ENCODE measurements around the gene TMEM209.

Gene TMEM209

DNA sequence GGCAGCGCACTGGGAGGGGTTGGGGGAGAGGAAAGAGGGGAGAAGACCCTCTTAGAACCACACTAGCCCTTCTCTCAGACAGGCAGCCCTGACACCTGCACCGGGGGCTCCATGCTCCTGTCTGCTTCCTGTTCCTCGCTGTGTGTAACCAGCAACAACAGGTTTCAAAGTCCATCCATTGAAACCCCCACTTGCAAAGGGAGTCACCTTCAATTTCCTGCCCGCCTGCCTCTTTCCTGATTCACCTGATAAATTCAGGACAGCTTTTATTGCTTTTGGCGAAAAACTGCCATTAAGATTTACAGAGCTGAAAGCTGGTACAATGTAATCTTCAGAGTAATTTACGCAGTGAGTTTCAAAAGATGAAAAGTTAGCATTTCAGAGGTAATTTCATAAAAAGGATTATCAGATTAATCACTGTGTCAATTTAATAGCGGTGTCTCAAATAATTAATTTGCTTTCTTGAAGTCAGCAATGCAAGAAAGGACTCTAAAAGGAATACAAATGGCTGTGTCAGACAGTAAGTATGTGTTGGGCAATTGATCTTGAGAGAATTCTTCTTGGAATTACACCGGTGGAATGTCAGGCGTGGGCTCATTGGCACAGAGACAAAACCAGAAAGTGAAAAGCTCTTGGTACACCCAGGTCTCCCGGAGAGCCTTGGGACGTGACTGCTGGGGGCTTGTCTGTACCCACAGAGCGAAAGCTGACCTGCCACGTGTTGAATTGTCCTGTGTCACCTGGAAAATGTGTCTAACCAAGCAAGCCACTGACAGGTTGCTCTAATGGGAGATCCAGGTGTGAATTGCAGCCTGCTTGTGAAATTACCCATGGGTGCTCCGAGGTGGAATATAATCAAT lies 60.7 kb downstream of the TMEM209 start:
- ATAC-seq (no peak), DNase-seq (ENCODE audit: low spot score in 2 of 2) (peak in 1 of 2 donors; percentile 37)
- Mint-ChIP-seq H3K27ac (no peak overlapping the region), H3K4me3 (no peak overlapping the region), H3K9me3 (no peaks in the 10 kb centered on the region), H3K36me3 (peaks cover 2% of the 10 kb centered on the region), H3K4me1 (peaks cover 7% of the 10 kb centered on the region)

DNA sequence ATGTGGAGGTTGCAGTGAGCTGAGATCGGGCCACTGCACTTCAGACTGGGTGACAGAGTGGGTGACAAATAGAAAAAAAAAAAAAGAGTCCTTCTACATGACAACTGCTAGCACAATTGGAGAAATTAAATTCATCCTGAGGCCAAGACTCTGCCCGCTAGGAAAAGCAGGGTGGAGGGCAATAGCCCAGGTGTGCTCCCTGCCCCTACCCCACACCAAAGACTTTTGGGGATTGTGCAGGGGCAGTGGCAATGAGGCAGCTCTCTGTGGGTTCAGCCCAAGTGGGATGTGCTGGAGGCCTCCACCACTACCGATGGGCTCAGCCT lies 61.3 kb downstream of the TMEM209 start:
- Mint-ChIP-seq H3K9me3 (no peaks in the 10 kb centered on the region), H3K27ac (no peak overlapping the region), H3K36me3 (peaks cover 8% of the 10 kb centered on the region), H3K4me3 (no peak overlapping the region), H3K4me1 (peaks cover 7% of the 10 kb centered on the region)
- DNase-seq (ENCODE audit: low spot score in 2 of 2) (no peak), ATAC-seq (no peak)

DNA sequence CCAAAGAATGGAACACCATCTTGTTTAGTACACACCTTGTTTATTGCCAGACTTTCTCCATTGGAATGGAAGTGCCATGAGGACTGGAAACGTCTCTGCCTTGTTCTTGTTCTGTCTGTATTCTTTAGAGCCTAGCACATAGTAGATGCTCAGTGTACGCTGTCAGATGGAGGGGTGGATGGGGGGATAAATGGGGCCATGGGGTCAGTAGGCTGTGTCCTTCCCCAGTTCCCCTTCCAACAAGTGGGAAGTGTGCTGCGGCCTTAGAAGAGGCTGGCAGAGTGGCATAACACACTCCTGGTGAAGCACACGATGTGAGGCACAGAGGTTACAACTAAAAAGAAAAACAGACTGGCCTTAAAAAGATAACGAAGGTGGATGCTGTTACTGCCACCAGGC lies 61.9 kb downstream of the TMEM209 start:
- Mint-ChIP-seq H3K36me3 (peaks cover 14% of the 10 kb centered on the region), H3K4me1 (peaks cover 7% of the 10 kb centered on the region), H3K27ac (no peak overlapping the region), H3K9me3 (no peaks in the 10 kb centered on the region), H3K4me3 (no peak overlapping the region)
- ATAC-seq (no peak), DNase-seq (ENCODE audit: low spot score in 2 of 2) (peak in 1 of 2 donors; percentile 32)

- H3K9me3 Mint-ChIP-seq: no peaks in the 10 kb centered on the region
- no peak for ATAC-seq
- peaks cover 19% of the 10 kb centered on the region for H3K36me3 Mint-ChIP-seq
- no peak overlapping the region for H3K4me3 Mint-ChIP-seq
- no peak overlapping the region for H3K27ac Mint-ChIP-seq
- H3K4me1 Mint-ChIP-seq: peaks cover 7% of the 10 kb centered on the region
- DNase-seq (ENCODE audit: low spot score in 2 of 2): peak in 1 of 2 donors; percentile 47
Observed at GRCh38 chr7:130142654-130143333, 62.4 kb downstream of the TMEM209 start.

- DNase-seq (ENCODE audit: low spot score in 2 of 2) (no peak), ATAC-seq (no peak)
- peak overlapping the region; percentile 39 for H3K4me3 Mint-ChIP-seq
- H3K27ac Mint-ChIP-seq: no peak overlapping the region
- peaks cover 7% of the 10 kb centered on the region for H3K4me1 Mint-ChIP-seq
- no peaks in the 10 kb centered on the region for H3K9me3 Mint-ChIP-seq
- peaks cover 19% of the 10 kb centered on the region for H3K36me3 Mint-ChIP-seq
Observed at GRCh38 chr7:130141884-130142653, 63.1 kb downstream of the TMEM209 start.

DNA sequence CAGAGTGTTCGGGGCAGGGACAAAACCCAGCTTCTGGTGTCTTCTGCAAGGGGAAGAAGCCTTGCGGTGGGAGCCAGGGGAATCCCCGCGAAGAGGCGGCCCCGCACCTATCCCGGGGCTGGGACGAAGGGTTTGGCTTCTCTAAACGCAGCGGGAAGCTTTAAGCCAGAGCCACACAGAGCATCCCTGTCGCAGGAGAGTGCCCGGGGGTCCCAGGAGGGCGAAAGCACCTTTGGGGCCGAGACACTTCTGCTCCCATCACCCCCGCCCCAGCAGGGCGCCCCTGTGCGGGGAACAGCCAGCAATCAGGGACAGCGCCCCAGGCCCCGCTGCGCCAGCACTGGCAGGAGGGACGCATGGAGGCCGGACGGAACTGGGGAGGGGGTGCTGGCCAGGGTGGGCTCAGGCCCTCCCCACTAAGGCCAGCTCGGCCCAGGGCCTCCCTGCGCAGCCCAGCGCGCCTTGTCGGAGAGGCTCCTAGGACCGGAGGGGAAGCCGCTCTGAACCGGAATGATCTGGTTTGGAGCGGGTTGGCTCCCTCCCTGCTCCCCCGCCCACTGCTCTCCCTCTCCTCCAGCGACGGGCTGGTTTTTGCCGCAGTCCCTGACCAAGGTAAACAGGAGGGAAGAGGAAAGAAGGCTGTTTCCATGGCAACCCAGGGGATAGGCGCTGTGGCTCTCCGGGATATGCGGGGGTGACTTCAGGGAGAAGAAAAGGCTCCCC lies 63.9 kb downstream of the TMEM209 start:
- Mint-ChIP-seq H3K27ac (no peak overlapping the region), H3K9me3 (no peaks in the 10 kb centered on the region), H3K36me3 (peaks cover 20% of the 10 kb centered on the region), H3K4me1 (peaks cover 11% of the 10 kb centered on the region), H3K4me3 (peak overlapping the region; percentile 39)
- ATAC-seq (peak; percentile 29), DNase-seq (ENCODE audit: low spot score in 2 of 2) (no peak)

DNA sequence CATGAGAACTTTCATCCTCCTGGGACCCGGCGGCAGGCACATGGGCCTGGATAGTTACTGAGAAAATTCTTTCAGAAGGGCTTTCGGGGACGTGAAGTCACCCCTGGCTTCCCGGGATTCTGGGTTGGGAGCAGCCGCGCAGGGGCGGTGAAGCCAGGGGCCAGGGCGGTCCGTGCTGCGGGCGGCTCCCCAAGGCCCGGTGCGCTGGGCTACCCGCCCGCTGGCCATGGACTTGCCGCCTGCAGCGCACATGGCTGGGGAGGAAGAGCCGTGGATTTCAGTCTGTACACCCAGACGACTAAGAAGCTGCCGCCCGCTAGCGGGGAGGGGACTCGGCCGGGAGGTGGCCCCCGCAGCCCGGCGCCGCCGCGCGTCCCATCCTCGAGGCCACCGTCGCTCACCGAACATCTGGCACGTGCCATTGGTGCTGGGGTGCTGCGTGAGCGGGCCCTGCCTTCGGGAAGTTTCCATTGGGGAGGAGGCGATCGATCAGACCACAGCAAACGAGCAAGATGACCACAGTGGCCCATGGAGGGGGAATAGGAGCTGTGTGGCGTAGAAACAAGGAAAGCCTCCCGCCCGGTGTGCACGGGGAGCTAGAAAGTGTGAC lies 64.5 kb downstream of the TMEM209 start:
- no peak overlapping the region for H3K27ac Mint-ChIP-seq
- DNase-seq (ENCODE audit: low spot score in 2 of 2): no peak
- H3K4me3 Mint-ChIP-seq: peak overlapping the region; percentile 39
- ATAC-seq: no peak
- H3K4me1 Mint-ChIP-seq: peaks cover 13% of the 10 kb centered on the region
- peaks cover 26% of the 10 kb centered on the region for H3K36me3 Mint-ChIP-seq
- H3K9me3 Mint-ChIP-seq: no peaks in the 10 kb centered on the region

- no peak for ATAC-seq
- Mint-ChIP-seq H3K27ac (no peak overlapping the region), H3K4me3 (no peak overlapping the region), H3K4me1 (peaks cover 14% of the 10 kb centered on the region), H3K9me3 (no peaks in the 10 kb centered on the region), H3K36me3 (peaks cover 37% of the 10 kb centered on the region)
- no peak for DNase-seq (ENCODE audit: low spot score in 2 of 2)
Observed at GRCh38 chr7:130139193-130139960, 65.8 kb downstream of the TMEM209 start.

GRCh38 chr7:130137207-130137606 lies 68.0 kb downstream of the TMEM209 start:
- DNase-seq (ENCODE audit: low spot score in 2 of 2) (no peak), ATAC-seq (no peak)
- Mint-ChIP-seq H3K27ac (no peak overlapping the region), H3K9me3 (no peaks in the 10 kb centered on the region), H3K4me1 (peaks cover 14% of the 10 kb centered on the region), H3K36me3 (peaks cover 47% of the 10 kb centered on the region), H3K4me3 (no peak overlapping the region)

- no peak for ATAC-seq
- Mint-ChIP-seq H3K4me3 (no peak overlapping the region), H3K4me1 (peaks cover 14% of the 10 kb centered on the region), H3K27ac (no peak overlapping the region), H3K9me3 (no peaks in the 10 kb centered on the region), H3K36me3 (peaks cover 47% of the 10 kb centered on the region)
- no peak for DNase-seq (ENCODE audit: low spot score in 2 of 2)
Observed at GRCh38 chr7:130136579-130137167, 68.5 kb downstream of the TMEM209 start.

DNA sequence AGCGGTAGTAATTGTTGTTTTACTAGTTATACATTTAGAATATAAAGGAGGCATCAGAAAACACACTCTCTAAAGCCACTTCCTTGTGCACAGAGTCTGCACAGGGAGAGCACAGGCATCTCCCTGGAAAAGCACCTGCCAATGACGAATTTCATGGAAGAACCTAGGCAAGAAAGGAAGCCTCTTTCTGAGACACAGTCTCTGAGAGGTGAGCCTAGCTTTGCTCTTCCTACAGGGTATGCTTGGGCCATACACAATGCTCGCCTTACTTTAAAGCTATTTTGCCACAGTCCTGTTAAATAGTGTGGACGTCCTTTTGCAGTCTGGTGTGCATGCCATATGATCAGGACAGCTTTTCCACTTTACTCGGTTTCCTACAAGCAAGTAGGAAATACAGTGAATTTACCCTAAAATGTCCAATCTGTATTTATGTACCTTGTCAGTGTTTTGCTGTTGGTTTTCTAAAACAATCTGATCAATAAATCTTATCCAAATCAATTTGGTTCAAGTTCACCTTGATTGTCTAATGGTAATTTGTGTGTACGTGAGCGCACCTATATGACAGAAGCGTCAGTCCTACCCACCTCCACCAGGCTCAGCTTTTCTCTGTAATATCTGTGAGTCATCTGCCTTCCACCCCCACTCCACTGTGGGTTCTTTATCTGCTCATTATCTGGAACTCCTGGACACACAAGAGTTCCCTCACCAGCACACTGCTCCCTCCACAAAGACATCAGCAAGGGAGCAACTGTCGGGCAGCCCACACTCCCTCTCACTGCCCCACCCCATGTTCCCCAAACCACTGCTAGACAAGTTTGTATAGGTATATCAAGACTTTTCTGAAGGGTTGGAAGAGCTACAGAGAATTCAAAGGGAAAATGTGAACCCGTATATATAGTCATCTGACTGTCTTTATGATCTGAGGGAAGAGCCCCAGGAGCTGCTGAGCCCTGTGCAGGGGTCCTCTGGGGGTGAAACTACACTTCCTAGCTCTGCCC lies 69.7 kb downstream of the TMEM209 start:
- Mint-ChIP-seq H3K27ac (peak overlapping the region; percentile 59), H3K4me3 (no peak overlapping the region), H3K36me3 (peaks cover 59% of the 10 kb centered on the region), H3K4me1 (peaks cover 14% of the 10 kb centered on the region), H3K9me3 (no peaks in the 10 kb centered on the region)
- DNase-seq (ENCODE audit: low spot score in 2 of 2): no peak
- peak; percentile 61 for ATAC-seq

GRCh38 chr7:130134726-130135125 lies 70.5 kb downstream of the TMEM209 start:
- no peak overlapping the region for H3K4me3 Mint-ChIP-seq
- no peaks in the 10 kb centered on the region for H3K9me3 Mint-ChIP-seq
- H3K27ac Mint-ChIP-seq: no peak overlapping the region
- DNase-seq (ENCODE audit: low spot score in 2 of 2) (no peak), ATAC-seq (no peak)
- H3K36me3 Mint-ChIP-seq: peaks cover 67% of the 10 kb centered on the region
- peaks cover 14% of the 10 kb centered on the region for H3K4me1 Mint-ChIP-seq

DNA sequence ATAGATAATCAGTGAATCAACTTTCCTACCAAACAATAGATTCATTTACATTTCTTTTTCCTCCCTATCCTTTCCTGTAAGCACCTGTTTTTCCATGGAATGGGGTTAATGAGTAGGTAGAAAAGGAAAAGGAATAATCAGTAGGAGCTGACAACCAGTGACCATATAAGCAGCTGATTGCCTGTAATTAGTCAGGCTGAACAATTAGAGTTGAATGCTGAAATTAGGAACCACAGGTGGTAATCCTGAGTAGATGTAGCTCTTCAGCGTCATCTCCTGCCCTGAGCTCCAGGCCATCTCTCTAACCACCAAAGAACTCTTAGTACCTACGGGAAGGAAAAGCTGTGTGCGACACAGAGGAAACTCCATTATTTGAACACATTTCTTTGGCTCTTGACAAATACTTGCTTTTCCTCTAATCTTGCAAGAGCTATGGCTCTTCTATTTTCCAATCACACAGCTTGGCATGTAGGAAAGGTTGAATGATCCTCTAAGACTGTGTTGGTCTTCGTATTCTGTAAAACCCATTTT lies 71.0 kb downstream of the TMEM209 start:
- H3K4me1 Mint-ChIP-seq: peaks cover 14% of the 10 kb centered on the region
- no peak for DNase-seq (ENCODE audit: low spot score in 2 of 2)
- no peaks in the 10 kb centered on the region for H3K9me3 Mint-ChIP-seq
- no peak overlapping the region for H3K4me3 Mint-ChIP-seq
- ATAC-seq: no peak
- peaks cover 67% of the 10 kb centered on the region for H3K36me3 Mint-ChIP-seq
- H3K27ac Mint-ChIP-seq: no peak overlapping the region

Data from stimulated activated effector memory CD8-positive, alpha-beta T cell treated with anti-CD3 and anti-CD28 coated beads, Interleukin-12 subunit alpha, Interleukin-12 subunit beta, amount 100 ng/mL, for 72 hours (primary cell).